RWPE2 (cell line): ENCODE results near the gene ESM1.

Experiments used
- ATAC-seq: fragments of 200-7000 bp; cut with Tn5 transposase; 3 replicates; pipeline ENCODE4 v1.9.1; 2021; ENCODE audit warnings: low read depth
- DNase-seq: peaks from one replicate; pipeline ENCODE4 v3.0.0-alpha.2; 2020; ENCODE audit warnings: low spot score
- H3K27ac ChIP-seq: fragments of 450-650 bp; 2 replicates; pipeline ENCODE4 v1.5.1; 2017; ENCODE audit warnings: mild to moderate bottlenecking; ENCODE audit not compliant: poor library complexity, severe bottlenecking
- H3K27me3 ChIP-seq: fragments of 250-450 bp; sonication (Bioruptor Pico); 2 replicates; pipeline ENCODE4 v1.5.1; 2021; ENCODE audit warnings: mild to moderate bottlenecking, moderate library complexity; ENCODE audit not compliant: insufficient read depth, poor library complexity, severe bottlenecking
- H3K36me3 ChIP-seq: fragments of 250-450 bp; sonication (Bioruptor Pico); 2 replicates; pipeline ENCODE4 v1.5.1; 2020; ENCODE audit warnings: low read depth, mild to moderate bottlenecking, moderate library complexity
- H3K4me1 ChIP-seq: fragments of 250-450 bp; sonication (Bioruptor Pico); 2 replicates; pipeline ENCODE4 v1.5.1; 2021; ENCODE audit warnings: mild to moderate bottlenecking, moderate library complexity; ENCODE audit not compliant: insufficient read depth, poor library complexity, severe bottlenecking
- H3K4me3 ChIP-seq: fragments of 250-450 bp; sonication (Bioruptor Pico); 2 replicates; pipeline ENCODE4 v1.5.1; 2021; ENCODE audit warnings: mild to moderate bottlenecking, moderate library complexity; ENCODE audit not compliant: severe bottlenecking
- H3K9me3 ChIP-seq: fragments of 250-450 bp; sonication (Bioruptor Pico); 2 replicates; pipeline ENCODE4 v1.5.1; 2021; ENCODE audit warnings: mild to moderate bottlenecking, moderate library complexity; ENCODE audit not compliant: severe bottlenecking
- CTCF ChIP-seq: fragments of 450-650 bp; IDR thresholded peaks from one replicate; pipeline ENCODE4 v1.5.1; 2017; ENCODE audit warnings: mild to moderate bottlenecking, moderate library complexity; ENCODE audit not compliant: poor library complexity, severe bottlenecking

Gene ESM1

GRCh38 chr5:54985301-54986268, at the start of gene ESM1:
TSS of gene ESM1 (minus strand) at chr5:54985593. CDS start at chr5:54985517, 76 bp downstream.
- no peaks in the 10 kb centered on the region for H3K36me3 ChIP-seq
- no peaks in the 10 kb centered on the region for H3K9me3 ChIP-seq
- ATAC-seq (peak; percentile 90), DNase-seq (peak; percentile 61)
- peak; percentile 17 for TF ChIP-seq CTCF
- peak within 1 kb of the TSS; percentile 39 for H3K27ac ChIP-seq
- peaks cover 16% of the 10 kb centered on the region for H3K4me1 ChIP-seq
- no peaks in the 10 kb centered on the region for H3K27me3 ChIP-seq
- H3K4me3 ChIP-seq: peak within 1 kb of the TSS; percentile 3

GRCh38 chr5:55033568-55033967, 48.2 kb upstream of the ESM1 start:
- DNase-seq (no peak), ATAC-seq (no peak)
- H3K4me1 ChIP-seq: no peaks in the 10 kb centered on the region
- H3K27ac ChIP-seq: no peak overlapping the region
- no peaks in the 10 kb centered on the region for H3K27me3 ChIP-seq
- H3K4me3 ChIP-seq: no peak overlapping the region
- H3K36me3 ChIP-seq: no peaks in the 10 kb centered on the region
- no peak for TF ChIP-seq CTCF
- H3K9me3 ChIP-seq: no peaks in the 10 kb centered on the region

- no peaks in the 10 kb centered on the region for H3K27me3 ChIP-seq
- H3K36me3 ChIP-seq: no peaks in the 10 kb centered on the region
- no peak for TF ChIP-seq CTCF
- ATAC-seq (no peak), DNase-seq (no peak)
- H3K4me3 ChIP-seq: no peak overlapping the region
- H3K4me1 ChIP-seq: no peaks in the 10 kb centered on the region
- no peaks in the 10 kb centered on the region for H3K9me3 ChIP-seq
- H3K27ac ChIP-seq: no peak overlapping the region
Observed at GRCh38 chr5:55031492-55031891, 46.1 kb upstream of the ESM1 start.

- DNase-seq: no peak
- H3K27ac ChIP-seq: no peak overlapping the region
- no peak overlapping the region for H3K4me3 ChIP-seq
Observed at GRCh38 chr5:55030676-55031369, 45.4 kb upstream of the ESM1 start.

More at GRCh38 chr5:55030676-55031369, 45.4 kb upstream of the ESM1 start:
- no peak for TF ChIP-seq CTCF
- H3K27me3 ChIP-seq: no peaks in the 10 kb centered on the region
- H3K36me3 ChIP-seq: no peaks in the 10 kb centered on the region
- H3K9me3 ChIP-seq: no peaks in the 10 kb centered on the region
- H3K4me1 ChIP-seq: no peaks in the 10 kb centered on the region
- no peak for ATAC-seq
